ENCODE results near the gene CENPN. TPM values are rescaled to one million over a fixed set of nuclear protein-coding genes. Genes with fewer than 3 reads are reported as not detected.

The CENPN gene
- total RNA-seq, 1 experiment from 2014 or later, result 63.1 TPM

- DNase-seq (no peak), ATAC-seq (no peak)
- Histone ChIP-seq H3K27me3 (ENCODE audit: low read length) (no peaks in the 10 kb centered on the region), H3K4me2 (ENCODE audit: low read length) (no peak overlapping the region), H2AFZ (ENCODE audit: low read length) (no peak overlapping the region), H3K36me3 (ENCODE audit: low read depth, low read length) (peaks cover 12% of the 10 kb centered on the region), H3K9me2 (replicated peaks; ENCODE audit: low read length) (no peaks in the 10 kb centered on the region), H3K79me2 (ENCODE audit: low read length) (no peaks in the 10 kb centered on the region), H3K9me3 (ENCODE audit: low read length) (no peaks in the 10 kb centered on the region), H3F3A (ENCODE audit: low read length, unreplicated experiment) (no peaks in the 10 kb centered on the region), H3K9ac (ENCODE audit: low read length) (no peak overlapping the region), H3K4me3 (ENCODE audit: low read length) (no peak overlapping the region), H4K20me1 (ENCODE audit: low read length) (no peaks in the 10 kb centered on the region), H3K4me1 (ENCODE audit: insufficient read depth, low read length) (peaks cover under 1% of the 10 kb centered on the region; the same call in 1 of the 2 replicates), H3K27ac (ENCODE audit: low read length) (no peak overlapping the region)
- BruUV-seq (replicated peaks), result no TSS peak
- ChIA-PET POLR2A (ENCODE audit: unreplicated experiment) (no interaction called here), CTCF (no interaction called here)
- no peak for TF ChIP-seq EZH2phosphoT487 (IDR thresholded peaks at IDR 0.05; ENCODE audit: borderline replicate concordance, low read length)
- no peak for TF ChIP-seq EZH2 (IDR thresholded peaks at IDR 0.05; ENCODE audit: low read length, unreplicated experiment)
- no peak for TF ChIP-seq CTCF (conservative IDR thresholded peaks at IDR 0.05; ENCODE audit: low read depth, low read length)
- intact Hi-C loops (cut with micrococcal nuclease), result loop anchor here (10.0 kb wide), 1 partner anchor 175 kb away; no protein-coding TSS in a partner anchor
Measured at GRCh38 chr16:81029930-81030604, 23.1 kb downstream of the CENPN start.

DNA sequence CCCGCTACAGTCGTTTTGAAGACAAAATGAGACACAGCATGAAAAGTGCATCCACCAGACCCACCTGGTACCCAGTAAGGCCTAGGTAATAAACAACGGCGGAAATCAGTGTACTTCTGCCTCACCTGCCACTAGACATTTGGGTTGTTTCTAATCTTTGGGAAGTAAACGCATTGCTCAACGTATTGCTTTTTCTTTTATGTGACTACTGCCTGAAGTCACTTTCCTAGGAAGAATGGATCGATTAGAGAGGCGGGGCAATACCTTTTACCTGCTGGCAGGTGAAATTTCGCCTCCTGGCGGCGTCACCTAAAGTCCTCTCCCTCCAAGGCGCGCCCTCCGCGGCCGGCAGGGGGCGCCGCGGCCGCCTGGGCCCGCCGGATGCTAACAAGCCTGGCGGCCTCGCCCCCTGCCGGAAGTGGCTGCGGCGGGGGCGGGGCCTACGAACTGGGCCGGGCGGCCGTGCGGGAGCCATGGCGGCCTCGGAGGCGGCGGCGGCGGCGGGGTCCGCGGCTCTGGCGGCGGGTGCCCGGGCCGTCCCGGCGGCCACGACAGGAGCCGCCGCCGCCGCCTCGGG lies 28.5 kb downstream of the CENPN start, which contains the start of gene ATMIN:
TSS of gene ATMIN (plus strand) at position 445 of the 577 bp plus-strand sequence. CDS start at position 474, 29 bp downstream.
- DNase-seq (peak; percentile 90), ATAC-seq (peak; percentile 94)
- Histone ChIP-seq H3K9me3 (ENCODE audit: low read length) (no peaks in the 10 kb centered on the region), H3K36me3 (ENCODE audit: low read depth, low read length) (no peaks in the 10 kb centered on the region), H3K27me3 (ENCODE audit: low read length) (no peaks in the 10 kb centered on the region), H3K9ac (ENCODE audit: low read length) (peak within 1 kb of the TSS; percentile 70), H3K4me1 (ENCODE audit: insufficient read depth, low read length) (peaks cover 9% of the 10 kb centered on the region), H3K4me3 (ENCODE audit: low read length) (peak within 1 kb of the TSS; percentile 94), H3K4me2 (ENCODE audit: low read length) (peak within 1 kb of the TSS; percentile 92), H4K20me1 (ENCODE audit: low read length) (no peaks in the 10 kb centered on the region), H3K79me2 (ENCODE audit: low read length) (peaks cover 41% of the 10 kb centered on the region), H3F3A (ENCODE audit: low read length, unreplicated experiment) (no peaks in the 10 kb centered on the region), H3K27ac (ENCODE audit: low read length) (no peak within 1 kb of the TSS), H3K9me2 (replicated peaks; ENCODE audit: low read length) (no peaks in the 10 kb centered on the region), H2AFZ (ENCODE audit: low read length) (peak within 1 kb of the TSS; percentile 59)
- intact Hi-C loops (cut with micrococcal nuclease), result loop anchor here (2.0 to 10.0 kb wide), 4 partner anchors 29 to 702 kb away; partner anchors contain the start of genes C16orf46, CENPN and CMC2
- TF ChIP-seq CTCF (conservative IDR thresholded peaks at IDR 0.05; ENCODE audit: low read depth, low read length), result peak; percentile 87
- TF ChIP-seq EZH2phosphoT487 (IDR thresholded peaks at IDR 0.05; ENCODE audit: borderline replicate concordance, low read length), result no peak
- no peak for TF ChIP-seq EZH2 (IDR thresholded peaks at IDR 0.05; ENCODE audit: low read length, unreplicated experiment)
- CTCF ChIA-PET, result interaction anchor here (0.6 to 1.3 kb wide), 8 partner anchors 30 to 1400 kb away, joined by 3 to 7 read pairs (median 3); partner anchors contain the start of gene C16orf46
- BruUV-seq (replicated peaks), result no TSS peak
- POLR2A ChIA-PET (ENCODE audit: unreplicated experiment), result no interaction called here
